Suprapubic skin (tissue), 3 donors: Measurements from ENCODE around the gene ORAI1.

ENCODE experiments used
- CTCF ChIP-seq, 2 donors: fragments of 200-600 bp in 1 of 2; fragments of 450-650 bp in 1 of 2; sonication (generic) in 1 of 2; IDR thresholded peaks; one replicate each; pipeline ENCODE4 v1.5.1; 2016 to 2019; ENCODE audit warnings: antibody characterized with exemption in 2 of 2, mild to moderate bottlenecking in 1 of 2, moderate library complexity in 1 of 2
- EP300 ChIP-seq: sonication (generic); formaldehyde crosslinking; IDR thresholded peaks from one replicate; pipeline ENCODE4 v1.6.1; 2017; ENCODE audit warnings: antibody characterized with exemption
- POLR2A ChIP-seq, 2 donors: fragments of 450-650 bp; IDR thresholded peaks; one replicate each; pipeline ENCODE4 v1.6.1; 2017; ENCODE audit warnings: antibody characterized with exemption in 2 of 2, mild to moderate bottlenecking in 2 of 2, moderate library complexity in 2 of 2

DNA sequence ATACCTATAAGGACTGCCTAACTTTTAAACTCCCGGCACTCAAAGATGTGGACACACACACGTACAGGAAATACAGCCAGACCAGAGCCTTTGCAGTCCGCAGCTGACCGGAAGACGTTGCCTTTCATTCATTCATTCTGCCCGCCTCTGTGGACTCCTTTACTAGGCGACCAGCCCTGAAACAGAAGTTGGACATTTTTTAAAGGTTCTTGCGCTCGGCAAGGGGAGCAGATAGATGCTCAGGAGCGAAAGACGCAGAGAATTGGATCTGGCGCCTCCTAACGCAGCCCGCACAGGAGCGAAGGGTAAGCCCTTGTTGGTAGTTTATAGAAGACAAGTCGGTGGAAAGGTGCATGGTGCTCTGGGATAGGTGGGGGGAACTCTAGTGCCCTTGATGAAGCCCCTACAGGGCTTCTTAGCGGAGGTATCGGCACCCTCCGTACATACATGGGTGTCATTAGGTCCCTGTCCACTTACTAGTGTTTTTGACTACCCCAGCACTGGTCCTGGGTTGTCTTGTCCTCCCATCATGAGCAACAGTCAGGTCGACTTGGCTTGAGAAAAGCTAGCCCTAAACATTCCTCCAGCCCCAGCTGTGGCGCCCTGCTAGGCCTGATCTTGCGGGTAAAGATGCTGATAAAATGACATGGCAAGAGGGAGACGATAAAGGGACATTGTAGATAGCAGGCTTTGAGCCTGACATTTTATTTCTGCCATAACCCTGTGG is 45.2 kb upstream of the ORAI1 start, which contains the start of gene KDM2B:
- no peak for TF ChIP-seq CTCF (IDR thresholded peaks at IDR 0.05)
- no peak for TF ChIP-seq POLR2A (IDR thresholded peaks at IDR 0.05)
- TF ChIP-seq EP300 = no peak
